Mucosa of descending colon (tissue), 3 donors: ENCODE results near the gene DAP. TPM values are rescaled to one million over a fixed set of nuclear protein-coding genes. Genes with fewer than 3 reads are reported as not detected.

Source experiments
- ATAC-seq: fragments of 200-7000 bp; cut with Tn5 transposase; one replicate; pipeline ENCODE4 v1.9.1; 2020; ENCODE audit warnings: mild to moderate bottlenecking, moderate library complexity
- DNase-seq, 3 donors: peaks; one replicate each; pipeline ENCODE4 v3.0.0-alpha.2; 2020
- H3K36me3 ChIP-seq: fragments of 200-600 bp; one replicate; pipeline ENCODE4 v1.8.0; 2021; ENCODE audit warnings: low read depth, mild to moderate bottlenecking
- H3K4me1 ChIP-seq: fragments of 200-600 bp; one replicate; pipeline ENCODE4 v1.8.0; 2021; ENCODE audit warnings: low read depth, mild to moderate bottlenecking
- H3K4me3 ChIP-seq: fragments of 200-600 bp; one replicate; pipeline ENCODE4 v1.8.0; 2021; ENCODE audit warnings: mild to moderate bottlenecking
- H3K9me3 ChIP-seq: fragments of 200-600 bp; one replicate; pipeline ENCODE4 v1.8.0; 2021; ENCODE audit warnings: mild to moderate bottlenecking
- CTCF ChIP-seq: fragments of 200-600 bp; IDR thresholded peaks from one replicate; pipeline ENCODE4 v1.8.0; 2022; ENCODE audit warnings: antibody characterized with exemption, mild to moderate bottlenecking
- intact Hi-C, 2 donors: fragments of 100-400 bp; cut with DNase I in 1 of 2; cut with micrococcal nuclease in 1 of 2; formaldehyde crosslinking; loops; one replicate each; pipeline versions ENCODE4 v1.11.0 to v1.11.1; 2022; cut with DNase I, micrococcal nuclease
- total RNA-seq, 3 donors: library from RNA; stranded (reverse); fragmentation: NEBNext Ultra II Directional in 2 of 3; extraction: Animal tissue kit (Norgen Biotek cat#: 25700) in 2 of 3; gene quantifications; one replicate each; pipeline versions ENCODE4 v1.2.1 to v1.2.4, GENCODE V29; 2021 to 2023
- donor health status: DM: no; HTN: no; CAD: no; lungs with moderate emphysema.
- donor health status: DM: no; HTN: no; CAD: no.
- donor health status: DM: no; HTN: yes; CAD: no.

DAP gene
- total RNA-seq, 3 donors from 2014 or later: 63.7 to 125 (median 109) TPM

GRCh38 chr5:10672146-10673016, 88.7 kb downstream of the DAP start:
- ATAC-seq (no peak), DNase-seq (no peak)
- H3K36me3 ChIP-seq: no peaks in the 10 kb centered on the region
- no peaks in the 10 kb centered on the region for H3K9me3 ChIP-seq
- no peak overlapping the region for H3K4me3 ChIP-seq
- no peak for TF ChIP-seq CTCF
- intact Hi-C loops: no loop called here
- H3K4me1 ChIP-seq: no peaks in the 10 kb centered on the region

- Histone ChIP-seq H3K9me3 (no peaks in the 10 kb centered on the region), H3K4me3 (no peak overlapping the region), H3K36me3 (no peaks in the 10 kb centered on the region), H3K4me1 (no peaks in the 10 kb centered on the region)
- no peak for ATAC-seq
- intact Hi-C loops: no loop called here
- DNase-seq: no peak
- TF ChIP-seq CTCF: no peak
Observed at GRCh38 chr5:10671041-10672008, 89.7 kb downstream of the DAP start.

GRCh38 chr5:10669983-10670382, 91.1 kb downstream of the DAP start:
- Histone ChIP-seq H3K36me3 (no peaks in the 10 kb centered on the region), H3K4me1 (no peaks in the 10 kb centered on the region), H3K4me3 (no peak overlapping the region), H3K9me3 (no peaks in the 10 kb centered on the region)
- DNase-seq (no peak), ATAC-seq (no peak)
- no peak for TF ChIP-seq CTCF
- intact Hi-C loops: no loop called here

GRCh38 chr5:10668697-10669096, 92.3 kb downstream of the DAP start:
- DNase-seq (no peak), ATAC-seq (no peak)
- TF ChIP-seq CTCF: no peak
- no peaks in the 10 kb centered on the region for H3K36me3 ChIP-seq
- intact Hi-C loops: no loop called here
- H3K4me1 ChIP-seq: no peaks in the 10 kb centered on the region
- no peak overlapping the region for H3K4me3 ChIP-seq
- no peaks in the 10 kb centered on the region for H3K9me3 ChIP-seq

- ATAC-seq: no peak
- Histone ChIP-seq H3K9me3 (no peaks in the 10 kb centered on the region), H3K4me1 (no peaks in the 10 kb centered on the region), H3K36me3 (no peaks in the 10 kb centered on the region), H3K4me3 (no peak overlapping the region)
- no peak for TF ChIP-seq CTCF
- no peak for DNase-seq
- intact Hi-C loops: no loop called here
Observed at GRCh38 chr5:10667431-10668057, 93.5 kb downstream of the DAP start.
